Measurements from ENCODE around the gene WNT6. TPM values are rescaled to one million over a fixed set of nuclear protein-coding genes. Genes with fewer than 3 reads are reported as not detected.

Gene WNT6
- total RNA-seq, 2 donors from 2014 or later: not detected

DNA sequence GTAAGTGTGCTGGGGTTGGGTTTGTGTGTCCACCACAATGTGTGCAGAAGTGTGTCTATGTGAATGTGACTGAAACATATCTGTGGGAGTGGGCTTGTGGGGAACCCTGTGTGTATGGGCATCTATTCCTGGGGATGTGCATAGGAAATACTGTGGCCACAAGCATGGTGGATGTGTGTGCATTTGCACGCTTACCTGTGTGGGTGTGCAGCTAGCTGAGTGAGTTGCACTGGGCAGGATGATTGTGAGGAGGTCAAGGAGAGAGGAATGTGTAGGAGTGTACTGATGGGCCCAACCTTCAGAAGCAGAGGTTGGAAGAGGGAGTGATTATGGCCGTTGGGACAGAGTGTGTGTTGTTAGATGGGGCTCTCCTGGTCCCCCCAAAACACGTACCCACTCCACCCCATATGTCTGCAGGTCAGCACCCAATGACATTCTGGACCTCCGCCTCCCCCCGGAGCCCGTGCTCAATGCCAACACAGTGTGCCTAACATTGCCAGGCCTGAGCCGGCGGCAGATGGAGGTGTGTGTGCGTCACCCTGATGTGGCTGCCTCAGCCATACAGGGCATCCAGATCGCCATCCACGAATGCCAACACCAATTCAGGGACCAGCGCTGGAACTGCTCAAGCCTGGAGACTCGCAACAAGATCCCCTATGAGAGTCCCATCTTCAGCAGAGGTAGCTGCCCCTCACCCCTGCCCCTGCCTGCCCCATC is 22.3 kb downstream of the WNT6 start:
- H3K36me3 Mint-ChIP-seq (ENCODE audit: low read depth): no peaks in the 10 kb centered on the region
- no peak overlapping the region for H3K9ac ChIP-seq (ENCODE audit: extremely low read depth, low read length, poor library complexity, severe bottlenecking)
- no peak overlapping the region for H3K27ac Mint-ChIP-seq
- H3K27me3 Mint-ChIP-seq (ENCODE audit: insufficient read depth): peaks cover 98% of the 10 kb centered on the region
- H3K9me3 ChIP-seq (ENCODE audit: control insufficient read depth, low read length): no peaks in the 10 kb centered on the region
- no peak overlapping the region for H3K27ac ChIP-seq (ENCODE audit: low read depth, low read length)
- no peaks in the 10 kb centered on the region for H3K4me1 ChIP-seq (ENCODE audit: control insufficient read depth, insufficient read depth, low read length)
- TF ChIP-seq, protein P1, sequence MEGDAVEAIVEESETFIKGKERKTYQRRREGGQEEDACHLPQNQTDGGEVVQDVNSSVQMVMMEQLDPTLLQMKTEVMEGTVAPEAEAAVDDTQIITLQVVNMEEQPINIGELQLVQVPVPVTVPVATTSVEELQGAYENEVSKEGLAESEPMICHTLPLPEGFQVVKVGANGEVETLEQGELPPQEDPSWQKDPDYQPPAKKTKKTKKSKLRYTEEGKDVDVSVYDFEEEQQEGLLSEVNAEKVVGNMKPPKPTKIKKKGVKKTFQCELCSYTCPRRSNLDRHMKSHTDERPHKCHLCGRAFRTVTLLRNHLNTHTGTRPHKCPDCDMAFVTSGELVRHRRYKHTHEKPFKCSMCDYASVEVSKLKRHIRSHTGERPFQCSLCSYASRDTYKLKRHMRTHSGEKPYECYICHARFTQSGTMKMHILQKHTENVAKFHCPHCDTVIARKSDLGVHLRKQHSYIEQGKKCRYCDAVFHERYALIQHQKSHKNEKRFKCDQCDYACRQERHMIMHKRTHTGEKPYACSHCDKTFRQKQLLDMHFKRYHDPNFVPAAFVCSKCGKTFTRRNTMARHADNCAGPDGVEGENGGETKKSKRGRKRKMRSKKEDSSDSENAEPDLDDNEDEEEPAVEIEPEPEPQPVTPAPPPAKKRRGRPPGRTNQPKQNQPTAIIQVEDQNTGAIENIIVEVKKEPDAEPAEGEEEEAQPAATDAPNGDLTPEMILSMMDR (conservative IDR thresholded peaks at IDR 0.05): no peak
- DNase-seq: no peak
- WGBS, 2 experiments (ENCODE audit: insufficient coverage in 1 of 2, insufficient read length in 1 of 2): 76 to 78% methylated on average over 8 to 13 of the region's 13 CpGs
- H3K4me1 Mint-ChIP-seq: peaks cover 6% of the 10 kb centered on the region
- peaks cover 97% of the 10 kb centered on the region for H3K27me3 ChIP-seq (ENCODE audit: control insufficient read depth, insufficient read depth, low read length, poor library complexity, severe bottlenecking)
- H3K9me3 Mint-ChIP-seq: no peaks in the 10 kb centered on the region
- no peak overlapping the region for H3K4me3 ChIP-seq (ENCODE audit: low read length)
- no peaks in the 10 kb centered on the region for H3K36me3 ChIP-seq (ENCODE audit: control insufficient read depth, insufficient read depth, low read length)
- no peak overlapping the region for H3K4me3 Mint-ChIP-seq

- WGBS, 2 experiments (ENCODE audit: insufficient coverage in 1 of 2, insufficient read length in 1 of 2): 88% methylated on average over 1 of the region's 1 CpG; no CpG with 5 or more reads in 1 of the 2 experiments
- no peak overlapping the region for H3K27ac Mint-ChIP-seq
- Histone ChIP-seq H3K9me3 (ENCODE audit: control insufficient read depth, low read length) (no peaks in the 10 kb centered on the region), H3K4me3 (ENCODE audit: low read length) (no peak overlapping the region), H3K27me3 (ENCODE audit: control insufficient read depth, insufficient read depth, low read length, poor library complexity, severe bottlenecking) (peaks cover 97% of the 10 kb centered on the region), H3K27ac (ENCODE audit: low read depth, low read length) (no peak overlapping the region), H3K9ac (ENCODE audit: extremely low read depth, low read length, poor library complexity, severe bottlenecking) (no peak overlapping the region), H3K4me1 (ENCODE audit: control insufficient read depth, insufficient read depth, low read length) (no peaks in the 10 kb centered on the region), H3K36me3 (ENCODE audit: control insufficient read depth, insufficient read depth, low read length) (no peaks in the 10 kb centered on the region)
- H3K9me3 Mint-ChIP-seq: no peaks in the 10 kb centered on the region
- H3K4me1 Mint-ChIP-seq: peaks cover 6% of the 10 kb centered on the region
- no peak overlapping the region for H3K4me3 Mint-ChIP-seq
- no peaks in the 10 kb centered on the region for H3K36me3 Mint-ChIP-seq (ENCODE audit: low read depth)
- H3K27me3 Mint-ChIP-seq (ENCODE audit: insufficient read depth): peaks cover 98% of the 10 kb centered on the region
- no peak for DNase-seq
- TF ChIP-seq, protein P1 (conservative IDR thresholded peaks at IDR 0.05): no peak
These were observed 22.8 kb downstream of the WNT6 start for GRCh38 chr2:218882461-218882816.

DNA sequence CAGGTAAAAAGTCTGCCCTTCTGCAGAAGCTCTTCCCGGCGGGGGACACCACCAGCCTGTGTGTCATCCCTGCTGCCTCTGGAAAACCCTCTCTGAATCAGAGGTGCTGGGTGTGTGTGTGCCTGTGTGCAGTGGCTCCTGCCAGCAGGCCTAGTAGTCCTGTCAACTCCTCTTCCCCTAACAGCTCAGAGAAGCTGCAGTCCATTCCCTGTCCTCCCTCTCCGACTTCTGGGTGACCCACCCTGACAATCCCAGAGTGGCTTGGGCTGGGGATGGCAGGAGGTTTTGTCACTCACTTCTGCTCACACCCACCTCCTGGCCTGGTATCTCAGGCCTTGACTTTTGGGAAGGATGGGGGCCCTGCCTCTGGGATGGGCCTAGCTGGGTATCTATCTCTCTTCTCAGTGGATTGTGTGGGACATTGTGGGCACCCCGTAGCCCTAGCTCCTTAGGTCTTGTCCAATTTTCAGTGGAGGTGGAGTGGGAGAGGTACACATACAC is 23.3 kb downstream of the WNT6 start:
- Mint-ChIP-seq H3K27ac (no peak overlapping the region), H3K36me3 (ENCODE audit: low read depth) (no peaks in the 10 kb centered on the region), H3K27me3 (ENCODE audit: insufficient read depth) (peaks cover 98% of the 10 kb centered on the region), H3K4me3 (no peak overlapping the region), H3K9me3 (no peaks in the 10 kb centered on the region), H3K4me1 (peaks cover 6% of the 10 kb centered on the region)
- H3K27me3 ChIP-seq (ENCODE audit: control insufficient read depth, insufficient read depth, low read length, poor library complexity, severe bottlenecking): peaks cover 97% of the 10 kb centered on the region
- 40 to 79% methylated on average over 1 to 4 of the region's 4 CpGs for WGBS, 2 experiments (ENCODE audit: insufficient coverage in 1 of 2, insufficient read length in 1 of 2)
- no peaks in the 10 kb centered on the region for H3K4me1 ChIP-seq (ENCODE audit: control insufficient read depth, insufficient read depth, low read length)
- no peak overlapping the region for H3K27ac ChIP-seq (ENCODE audit: low read depth, low read length)
- peak; percentile 53 for DNase-seq
- no peak overlapping the region for H3K4me3 ChIP-seq (ENCODE audit: low read length)
- no peaks in the 10 kb centered on the region for H3K36me3 ChIP-seq (ENCODE audit: control insufficient read depth, insufficient read depth, low read length)
- no peaks in the 10 kb centered on the region for H3K9me3 ChIP-seq (ENCODE audit: control insufficient read depth, low read length)
- TF ChIP-seq, protein P1 (conservative IDR thresholded peaks at IDR 0.05): no peak
- no peak overlapping the region for H3K9ac ChIP-seq (ENCODE audit: extremely low read depth, low read length, poor library complexity, severe bottlenecking)

Data from endodermal cell (in vitro differentiated cells).